ENCODE results near the gene KRTAP20-4.

Gene KRTAP20-4

DNA sequence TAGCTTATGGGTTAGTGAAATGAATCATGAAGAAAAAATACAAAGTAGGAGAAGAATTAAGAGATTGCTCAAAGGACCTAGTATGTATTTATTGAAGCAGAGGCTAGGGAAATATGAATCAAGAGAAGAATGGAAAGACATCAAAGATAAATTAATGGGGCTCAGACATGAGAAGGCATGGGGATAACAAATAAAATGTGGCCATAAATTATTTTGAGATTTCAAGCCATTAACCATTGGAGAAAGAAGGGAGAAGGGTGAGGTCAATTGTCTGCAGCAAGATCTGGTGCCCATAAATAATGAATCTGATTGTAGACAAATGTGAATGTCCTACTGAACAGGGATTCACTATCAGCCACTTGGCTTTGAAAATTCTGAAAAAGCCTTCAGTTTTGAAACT is 32.5 kb downstream of the KRTAP20-4 start:
- no peak for DNase-seq (ENCODE audit: low spot score)

DNA sequence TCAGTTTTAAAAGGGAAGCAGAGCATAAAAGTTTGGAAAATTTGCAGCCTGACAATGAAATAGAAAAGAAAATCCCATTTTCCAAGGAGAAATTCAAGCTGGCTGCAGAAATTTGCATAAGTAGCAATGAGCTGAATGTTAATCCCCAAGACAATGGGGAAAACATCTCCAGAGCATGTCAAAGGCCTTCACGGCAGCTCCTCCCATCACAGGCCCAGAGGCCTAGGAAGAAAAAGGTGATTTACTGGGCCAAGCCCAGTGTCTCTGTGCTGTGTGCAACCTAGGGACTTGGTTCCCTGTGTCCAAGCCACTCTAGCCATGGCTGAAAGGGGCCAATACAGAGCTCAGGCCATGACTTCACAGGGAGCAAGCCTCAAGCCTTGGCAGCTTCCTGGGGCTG is 48.3 kb downstream of the KRTAP20-4 start:
- no peak for DNase-seq (ENCODE audit: low spot score)
